HT-29 (cell line): Measurements from ENCODE around the gene LOC101059915.
"Not testable (repeated sequence)": the region's sequence is repeated elsewhere in the genome, so short reads cannot be mapped to it uniquely, and the experiment has no call there.

Experiments
- DNase-seq: peaks from one replicate; pipeline ENCODE4 v3.0.0-alpha.2; 2015; ENCODE audit warnings: low spot score

The LOC101059915 gene

GRCh38 chrX:71671938-71672337 is 4.6 kb downstream of the LOC101059915 start:
- DNase-seq: no peak

DNA sequence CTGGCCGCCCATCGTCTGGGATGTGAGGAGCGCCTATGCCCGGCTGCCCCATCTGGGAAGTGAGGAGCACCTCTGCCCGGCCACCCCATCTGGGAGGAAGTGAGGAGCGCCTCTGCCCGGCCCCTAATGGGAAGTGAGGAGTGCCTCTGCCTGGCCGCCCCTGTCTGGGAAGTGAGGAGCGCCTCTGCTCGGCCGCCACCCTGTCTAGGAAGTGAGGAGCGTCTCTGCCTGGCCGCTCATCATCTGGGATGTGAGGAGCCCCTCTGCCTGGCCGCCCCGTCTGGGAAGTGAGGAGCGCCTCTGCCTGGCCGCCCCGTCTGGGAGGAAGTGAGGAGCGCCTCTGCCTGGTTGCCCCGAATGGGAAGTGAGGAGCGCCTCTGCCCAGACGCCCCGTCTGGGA is 8.3 kb downstream of the LOC101059915 start:
- DNase-seq: not testable (repeated sequence)

GRCh38 chrX:71676068-71676795 is 8.9 kb downstream of the LOC101059915 start:
- DNase-seq: not testable (repeated sequence)

DNA sequence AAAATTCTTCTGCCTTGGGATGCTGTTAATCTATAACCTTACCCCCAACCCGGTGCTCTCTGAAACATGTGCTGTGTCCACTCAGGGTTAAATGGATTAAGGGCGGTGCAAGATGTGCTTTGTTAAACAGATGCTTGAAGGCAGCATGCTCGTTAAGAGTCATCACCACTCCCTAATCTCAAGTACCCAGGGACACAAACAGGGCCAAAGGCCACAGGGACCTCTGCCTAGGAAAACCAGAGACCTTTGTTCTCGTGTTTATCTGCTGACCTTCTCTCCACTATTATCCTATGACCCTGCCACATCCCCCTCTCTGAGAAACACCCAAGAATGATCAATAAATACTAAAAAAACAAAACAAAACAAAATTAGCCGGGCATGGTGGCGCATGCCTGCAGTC is 9.8 kb downstream of the LOC101059915 start:
- not testable (repeated sequence) for DNase-seq

DNA sequence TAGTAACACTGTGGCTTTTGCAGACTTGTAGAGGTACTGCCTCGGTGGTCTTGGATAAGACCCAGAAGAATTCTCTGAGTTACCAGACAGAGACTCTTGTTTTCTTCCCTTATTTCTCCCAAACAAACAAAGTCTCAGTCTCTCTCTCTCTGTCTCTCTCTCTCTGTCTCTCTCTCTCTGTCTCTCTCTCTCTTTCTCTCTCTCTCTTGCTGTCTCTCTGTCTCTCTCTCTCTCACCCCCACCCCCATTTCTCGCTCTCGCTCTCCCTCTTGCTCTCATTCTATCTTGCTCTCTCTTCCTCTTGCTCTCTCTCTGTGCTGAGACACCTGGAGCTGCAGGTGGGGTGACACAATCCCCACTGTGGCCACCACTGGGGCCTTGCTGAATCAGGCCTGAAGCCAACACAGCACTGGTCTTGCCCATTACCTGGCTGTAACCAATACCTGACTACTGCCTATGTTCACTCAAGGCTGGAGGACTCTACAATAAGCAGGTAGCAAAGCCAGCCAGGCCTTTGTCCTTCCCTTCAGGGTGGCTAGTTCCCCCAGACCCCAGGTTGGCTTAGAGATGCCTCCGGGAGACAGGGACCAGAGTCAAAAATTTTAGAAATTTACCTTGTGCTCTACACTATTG is 12.3 kb downstream of the LOC101059915 start:
- no peak for DNase-seq

- DNase-seq: not testable (repeated sequence)
Observed at GRCh38 chrX:71696641-71697465, 29.5 kb downstream of the LOC101059915 start.

- DNase-seq: not testable (repeated sequence)
Observed at GRCh38 chrX:71697466-71698298, 30.3 kb downstream of the LOC101059915 start.

DNA sequence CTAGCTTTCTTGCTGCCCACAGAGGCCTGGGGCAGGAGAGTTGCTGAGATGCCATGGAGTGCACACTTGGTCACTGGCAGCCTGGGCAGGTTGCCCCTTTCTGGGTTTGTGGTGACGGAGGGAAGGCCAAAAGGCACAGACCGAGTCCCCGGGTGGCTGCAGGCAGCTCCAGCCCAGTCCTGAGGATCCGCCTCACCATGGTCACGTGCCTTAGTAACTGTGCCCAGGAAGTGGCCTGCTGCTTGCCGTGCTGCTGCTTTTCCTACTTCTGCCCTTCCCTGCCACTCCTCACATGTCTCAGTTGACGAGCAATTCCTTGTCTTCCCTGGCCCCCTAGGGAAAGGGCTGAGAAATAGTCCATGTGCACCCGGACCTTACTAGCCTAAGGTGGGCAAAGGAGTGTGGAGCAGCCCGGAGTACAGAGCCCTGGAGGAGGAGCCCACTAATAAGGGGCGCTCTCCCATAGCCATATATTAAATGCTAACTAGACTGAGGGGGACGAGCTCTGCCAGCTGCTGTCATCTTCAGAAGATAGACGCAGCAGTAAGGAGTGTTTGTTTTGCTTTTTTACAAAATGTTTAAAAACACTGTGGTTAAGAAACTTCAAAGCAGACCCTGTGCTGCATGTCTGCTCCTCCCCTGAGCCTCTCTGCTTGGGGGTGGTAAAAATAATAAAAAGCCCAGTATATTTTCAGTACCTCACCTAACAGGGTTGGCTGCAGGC is 31.1 kb downstream of the LOC101059915 start:
- not testable (repeated sequence) for DNase-seq

- not testable (repeated sequence) for DNase-seq
Observed at GRCh38 chrX:71699023-71699344, 31.6 kb downstream of the LOC101059915 start.

- not testable (repeated sequence) for DNase-seq
Observed at GRCh38 chrX:71702853-71703252, 35.5 kb downstream of the LOC101059915 start.

- DNase-seq: not testable (repeated sequence)
Observed at GRCh38 chrX:71714064-71714463, 46.7 kb downstream of the LOC101059915 start.

DNA sequence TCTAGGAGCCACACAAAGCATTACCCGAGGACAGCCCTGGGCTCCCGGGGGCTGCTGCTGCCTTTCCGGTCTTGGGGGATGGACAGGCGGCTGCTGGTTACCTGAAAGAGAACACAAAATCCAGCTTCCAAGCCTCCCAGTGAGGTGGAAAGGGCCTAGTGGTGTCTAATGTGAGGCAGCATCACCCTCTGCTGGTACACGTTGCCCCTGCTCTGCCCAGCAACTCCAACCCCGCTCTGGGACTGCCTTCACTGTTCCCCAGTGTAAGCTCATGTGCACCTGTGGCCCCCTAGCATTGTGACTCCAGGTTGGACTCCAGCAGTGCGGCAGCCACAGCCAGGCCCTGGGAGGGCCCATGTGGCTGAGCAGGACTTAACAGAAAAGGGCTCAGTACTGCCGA is 48.2 kb downstream of the LOC101059915 start:
- not testable (repeated sequence) for DNase-seq

DNA sequence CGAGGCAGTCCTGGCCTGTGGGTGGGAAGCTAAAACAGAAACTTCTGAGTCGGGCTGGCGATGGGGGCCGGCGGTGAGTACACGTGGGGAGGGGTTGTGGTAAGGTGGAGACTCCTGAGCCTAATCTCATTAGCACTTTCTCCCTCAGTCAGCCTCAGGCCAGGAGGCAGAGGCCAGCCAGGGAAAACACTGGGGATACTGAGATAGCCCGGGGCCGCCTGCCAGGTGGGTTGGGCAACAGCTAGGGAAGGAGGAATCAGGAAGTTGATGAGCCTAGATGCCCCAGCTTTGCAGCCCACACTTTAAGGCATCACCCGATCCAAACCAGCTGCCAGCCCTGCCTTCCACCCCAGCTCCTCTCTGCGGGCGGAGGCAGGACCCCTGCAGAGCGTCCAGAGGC is 49.0 kb downstream of the LOC101059915 start:
- DNase-seq: not testable (repeated sequence)

GRCh38 chrX:71718185-71718584 is 50.8 kb downstream of the LOC101059915 start, which contains the start of gene CXorf49:
Gene CXorf49 (minus strand): TSS chrX:71718285. CDS start chrX:71718151, 134 bp downstream.
- not testable (repeated sequence) for DNase-seq

GRCh38 chrX:71719195-71719594 is 51.8 kb downstream of the LOC101059915 start:
- DNase-seq: not testable (repeated sequence)

GRCh38 chrX:71720289-71720886 is 53.0 kb downstream of the LOC101059915 start:
- DNase-seq: not testable (repeated sequence)
